GM12872 (cell line): Measurements from ENCODE around the gene DBH.

Experiments
- CTCF ChIP-seq: IDR thresholded peaks from 3 replicates; pipeline ENCODE4 v1.5.1; 2011; ENCODE audit warnings: low read depth, mild to moderate bottlenecking, low read length, moderate library complexity; ENCODE audit not compliant: insufficient read depth

Gene DBH

GRCh38 chr9:133592731-133593409 is 43.3 kb upstream of the DBH start:
- peak; percentile 37; the same call in 1 of the 3 replicates for TF ChIP-seq CTCF

- no peak for TF ChIP-seq CTCF
These were observed 42.4 kb upstream of the DBH start for GRCh38 chr9:133593587-133594253.

GRCh38 chr9:133594310-133594709 is 41.9 kb upstream of the DBH start:
- TF ChIP-seq CTCF: no peak

GRCh38 chr9:133595910-133596309 is 40.3 kb upstream of the DBH start:
- TF ChIP-seq CTCF: no peak

GRCh38 chr9:133597316-133597957 is 38.7 kb upstream of the DBH start:
- no peak for TF ChIP-seq CTCF

GRCh38 chr9:133598978-133599377 is 37.2 kb upstream of the DBH start:
- TF ChIP-seq CTCF: no peak

GRCh38 chr9:133599470-133600173 is 36.5 kb upstream of the DBH start:
- TF ChIP-seq CTCF: no peak
